Gastrocnemius medialis (tissue), 4 donors: ENCODE data around the gene GMEB2.

Experiments used
- CTCF ChIP-seq, 5 experiments: fragments of 450-650 bp in 3 of 5; fragments of 200-600 bp in 2 of 5; sonication (generic) in 2 of 5; IDR thresholded peaks in 4 of 5; conservative IDR thresholded peaks in 1 of 5; 1 replicate in 4 of 5; 2 replicates in 1 of 5; pipeline ENCODE4 v1.5.1; 2016 to 2019; ENCODE audit warnings: antibody characterized with exemption in 5 of 5, mild to moderate bottlenecking in 3 of 5, moderate library complexity in 3 of 5
- POLR2A ChIP-seq, 2 donors: fragments of 450-650 bp; IDR thresholded peaks; one replicate each; pipeline ENCODE4 v1.6.1; 2017; ENCODE audit warnings: antibody characterized with exemption in 2 of 2, mild to moderate bottlenecking in 2 of 2, moderate library complexity in 2 of 2

- no peak for TF ChIP-seq CTCF (IDR thresholded peaks at IDR 0.05 in 4 of 5, conservative IDR thresholded peaks at IDR 0.05 in 1 of 5)
- TF ChIP-seq POLR2A (IDR thresholded peaks at IDR 0.05), result no peak
These were observed 2.4 kb downstream of the GMEB2 start for GRCh38 chr20:63624486-63624885.
